ENCODE measurements around the gene PRSS35.
"Not testable (repeated sequence)": the region's sequence is repeated elsewhere in the genome, so short reads cannot be mapped to it uniquely, and the experiment has no call there.

The PRSS35 gene

GRCh38 chr6:83517500-83517899, 5.2 kb downstream of the PRSS35 start:
- 53% methylated on average over 1 of the region's 1 CpG for WGBS
- Histone ChIP-seq H3K4me3 (ENCODE audit: low read length) (no peak overlapping the region), H3K27me3 (ENCODE audit: insufficient read depth, low read length) (peaks cover 14% of the 10 kb centered on the region; the same call in 1 of the 2 replicates), H3K36me3 (ENCODE audit: insufficient read depth, low read length) (no peaks in the 10 kb centered on the region), H3K27ac (ENCODE audit: low read depth, low read length) (no peak overlapping the region), H3K9ac (ENCODE audit: low read depth, low read length) (no peak overlapping the region), H3K9me3 (ENCODE audit: insufficient read depth, low read depth, low read length) (no peaks in the 10 kb centered on the region), H3K4me1 (ENCODE audit: insufficient read depth, low read length) (peaks cover 12% of the 10 kb centered on the region)

GRCh38 chr6:83518816-83519480, 6.6 kb downstream of the PRSS35 start:
- Histone ChIP-seq H3K36me3 (ENCODE audit: insufficient read depth, low read length) (no peaks in the 10 kb centered on the region), H3K27me3 (ENCODE audit: insufficient read depth, low read length) (peaks cover under 1% of the 10 kb centered on the region; the same call in 1 of the 2 replicates), H3K9ac (ENCODE audit: low read depth, low read length) (no peak overlapping the region), H3K4me3 (ENCODE audit: low read length) (no peak overlapping the region), H3K27ac (ENCODE audit: low read depth, low read length) (no peak overlapping the region), H3K9me3 (ENCODE audit: insufficient read depth, low read depth, low read length) (no peaks in the 10 kb centered on the region), H3K4me1 (ENCODE audit: insufficient read depth, low read length) (peaks cover 12% of the 10 kb centered on the region)
- no CpG with 5 or more reads among the region's 4 CpGs for WGBS

GRCh38 chr6:83536034-83536646, 23.8 kb downstream of the PRSS35 start:
- no peaks in the 10 kb centered on the region; the same call in 1 of the 2 replicates for H3K27me3 ChIP-seq (ENCODE audit: insufficient read depth, low read length)
- no peak overlapping the region for H3K27ac ChIP-seq (ENCODE audit: low read depth, low read length)
- H3K4me3 ChIP-seq (ENCODE audit: low read length), result no peak overlapping the region
- no peaks in the 10 kb centered on the region for H3K9me3 ChIP-seq (ENCODE audit: insufficient read depth, low read depth, low read length)
- no peaks in the 10 kb centered on the region for H3K4me1 ChIP-seq (ENCODE audit: insufficient read depth, low read length)
- WGBS, result 52% methylated on average over 5 of the region's 5 CpGs
- H3K36me3 ChIP-seq (ENCODE audit: insufficient read depth, low read length), result no peaks in the 10 kb centered on the region
- H3K9ac ChIP-seq (ENCODE audit: low read depth, low read length), result no peak overlapping the region

DNA sequence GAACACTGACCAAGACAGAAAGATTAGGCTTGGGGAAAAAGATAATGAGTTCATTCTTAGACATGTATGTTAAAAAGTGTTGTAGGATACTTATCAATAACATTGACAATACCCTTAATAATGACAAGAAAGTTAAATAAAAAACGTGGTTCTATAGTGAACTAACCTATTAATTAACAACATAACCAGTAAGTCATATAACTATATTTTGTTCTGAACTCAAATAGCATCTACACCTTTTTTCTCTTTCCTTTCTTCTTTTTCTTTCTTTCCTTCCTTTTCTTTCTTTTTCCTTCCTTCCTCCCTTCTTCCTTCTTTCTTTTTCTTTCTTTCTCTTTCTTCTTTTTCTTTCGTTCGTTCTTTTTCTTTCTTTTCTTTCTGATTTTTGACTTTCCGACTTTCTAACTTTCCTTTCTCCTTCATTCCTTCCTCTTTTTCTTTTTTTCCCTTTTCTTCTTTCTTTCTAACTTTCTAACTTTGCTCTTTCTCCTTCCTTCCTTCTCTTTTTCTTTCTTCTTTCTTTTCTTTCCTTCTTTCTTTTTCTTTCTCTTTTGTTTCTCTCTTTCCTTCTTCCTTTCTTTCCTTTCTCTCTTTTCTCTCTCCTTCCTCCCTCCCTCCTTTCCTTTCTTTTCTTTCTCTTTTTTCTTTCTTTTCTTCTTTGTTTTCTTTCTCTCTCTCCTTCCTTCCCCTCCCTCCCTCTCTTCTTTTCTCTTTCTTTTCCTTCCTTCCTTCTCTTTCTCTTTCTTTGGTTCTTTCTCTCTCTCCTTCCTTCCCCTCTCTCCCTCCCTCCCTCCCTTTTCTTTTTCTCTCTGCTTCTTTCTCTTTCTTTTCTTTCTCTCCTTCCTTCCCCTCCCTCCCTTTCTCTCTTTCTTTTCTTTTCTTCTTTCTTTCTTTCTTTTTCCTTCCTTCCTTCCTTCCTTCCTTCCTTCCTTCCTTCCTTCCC, 24.6 kb downstream of the PRSS35 start:
- Histone ChIP-seq H3K27ac (ENCODE audit: low read depth, low read length) (no peak overlapping the region), H3K36me3 (ENCODE audit: insufficient read depth, low read length) (no peaks in the 10 kb centered on the region), H3K4me1 (ENCODE audit: insufficient read depth, low read length) (no peaks in the 10 kb centered on the region), H3K9ac (ENCODE audit: low read depth, low read length) (no peak overlapping the region), H3K27me3 (ENCODE audit: insufficient read depth, low read length) (no peaks in the 10 kb centered on the region; the same call in 1 of the 2 replicates), H3K4me3 (ENCODE audit: low read length) (no peak overlapping the region), H3K9me3 (ENCODE audit: insufficient read depth, low read depth, low read length) (no peaks in the 10 kb centered on the region)
- WGBS, result 91% methylated on average over 4 of the region's 4 CpGs

GRCh38 chr6:83539678-83540077, 27.3 kb downstream of the PRSS35 start:
- no peaks in the 10 kb centered on the region for H3K4me1 ChIP-seq (ENCODE audit: insufficient read depth, low read length)
- no peak overlapping the region for H3K9ac ChIP-seq (ENCODE audit: low read depth, low read length)
- H3K36me3 ChIP-seq (ENCODE audit: insufficient read depth, low read length), result no peaks in the 10 kb centered on the region
- H3K4me3 ChIP-seq (ENCODE audit: low read length), result no peak overlapping the region
- 94% methylated on average over 2 of the region's 4 CpGs for WGBS
- H3K27me3 ChIP-seq (ENCODE audit: insufficient read depth, low read length), result no peaks in the 10 kb centered on the region; the same call in 1 of the 2 replicates
- H3K9me3 ChIP-seq (ENCODE audit: insufficient read depth, low read depth, low read length), result no peaks in the 10 kb centered on the region
- H3K27ac ChIP-seq (ENCODE audit: low read depth, low read length), result no peak overlapping the region

DNA sequence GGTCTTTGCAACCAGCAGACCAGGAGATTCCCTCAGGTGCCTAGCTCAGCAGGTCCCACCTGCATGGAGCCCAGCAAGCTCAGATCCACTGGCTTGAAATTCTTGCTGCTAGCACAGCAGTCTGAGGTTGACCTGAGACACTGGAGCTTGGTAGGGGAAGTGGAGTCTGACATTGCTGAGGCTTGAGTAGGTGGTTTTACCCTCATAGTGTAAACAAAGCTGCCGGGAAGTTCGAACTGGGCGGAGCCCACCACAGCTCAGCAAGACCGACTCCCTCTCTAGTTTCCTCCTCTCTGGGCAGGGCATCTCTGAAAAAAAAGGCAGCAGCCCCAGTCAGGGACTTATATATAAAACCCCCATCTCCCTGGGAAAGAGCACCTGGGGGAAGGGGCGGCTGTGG, 34.3 kb downstream of the PRSS35 start:
- no peaks in the 10 kb centered on the region for H3K36me3 ChIP-seq (ENCODE audit: insufficient read depth, low read length)
- H3K9ac ChIP-seq (ENCODE audit: low read depth, low read length), result no peak overlapping the region
- H3K4me1 ChIP-seq (ENCODE audit: insufficient read depth, low read length), result no peaks in the 10 kb centered on the region
- H3K4me3 ChIP-seq (ENCODE audit: low read length), result no peak overlapping the region
- H3K27me3 ChIP-seq (ENCODE audit: insufficient read depth, low read length), result no peaks in the 10 kb centered on the region
- no peaks in the 10 kb centered on the region for H3K9me3 ChIP-seq (ENCODE audit: insufficient read depth, low read depth, low read length)
- 79% methylated on average over 5 of the region's 5 CpGs for WGBS
- H3K27ac ChIP-seq (ENCODE audit: low read depth, low read length), result no peak overlapping the region

DNA sequence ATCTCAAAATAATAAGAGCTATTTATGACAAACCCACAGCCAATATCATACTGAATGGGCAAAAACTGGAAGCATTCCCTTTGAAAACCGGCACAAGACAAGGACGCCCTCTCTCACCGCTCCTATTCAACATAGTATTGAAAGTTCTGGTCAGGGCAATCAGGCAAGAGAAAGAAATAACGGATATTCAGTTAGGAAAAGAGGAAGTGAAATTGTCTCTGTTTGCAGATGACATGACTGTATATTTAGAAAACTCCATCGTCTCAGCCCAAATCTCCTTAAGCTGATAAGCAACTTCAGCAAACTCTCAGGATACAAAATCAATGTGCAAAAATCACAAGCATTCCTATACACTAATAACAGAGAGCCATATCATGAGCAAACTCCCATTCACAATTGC, 38.1 kb downstream of the PRSS35 start:
- WGBS, result 97% methylated on average over 2 of the region's 5 CpGs
- not testable (repeated sequence) for H3K9me3 ChIP-seq (ENCODE audit: insufficient read depth, low read depth, low read length); H3K4me1 ChIP-seq (ENCODE audit: insufficient read depth, low read length); H3K4me3 ChIP-seq (ENCODE audit: low read length); H3K36me3 ChIP-seq (ENCODE audit: insufficient read depth, low read length); H3K27ac ChIP-seq (ENCODE audit: low read depth, low read length); H3K27me3 ChIP-seq (ENCODE audit: insufficient read depth, low read length); H3K9ac ChIP-seq (ENCODE audit: low read depth, low read length)

DNA sequence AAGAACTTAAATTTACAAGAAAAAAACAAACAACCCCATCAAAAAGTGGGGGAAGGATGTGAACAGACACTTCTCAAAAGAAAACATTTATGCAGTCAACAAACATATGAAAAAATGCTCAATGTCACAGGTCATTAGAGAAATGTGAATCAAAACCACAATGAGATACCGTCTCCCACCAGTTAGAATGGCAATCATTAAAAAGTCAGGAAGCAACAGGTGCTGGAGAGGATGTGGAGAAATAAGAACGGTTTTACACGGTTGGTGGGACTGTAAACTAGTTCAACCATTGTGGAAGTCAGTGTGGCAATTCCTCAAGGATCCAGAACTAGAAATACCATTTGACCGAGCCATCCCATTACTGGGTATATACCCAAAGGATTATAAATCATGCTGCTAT, 39.4 kb downstream of the PRSS35 start:
- 97% methylated on average over 4 of the region's 4 CpGs for WGBS
- H3K9me3 ChIP-seq (ENCODE audit: insufficient read depth, low read depth, low read length); H3K4me3 ChIP-seq (ENCODE audit: low read length); H3K36me3 ChIP-seq (ENCODE audit: insufficient read depth, low read length); H3K4me1 ChIP-seq (ENCODE audit: insufficient read depth, low read length); H3K27me3 ChIP-seq (ENCODE audit: insufficient read depth, low read length); H3K27ac ChIP-seq (ENCODE audit: low read depth, low read length); H3K9ac ChIP-seq (ENCODE audit: low read depth, low read length): not testable (repeated sequence)

GRCh38 chr6:83556871-83557270, 44.5 kb downstream of the PRSS35 start:
- Histone ChIP-seq H3K4me3 (ENCODE audit: low read length) (no peak overlapping the region), H3K36me3 (ENCODE audit: insufficient read depth, low read length) (no peaks in the 10 kb centered on the region), H3K9ac (ENCODE audit: low read depth, low read length) (no peak overlapping the region), H3K4me1 (ENCODE audit: insufficient read depth, low read length) (no peaks in the 10 kb centered on the region), H3K9me3 (ENCODE audit: insufficient read depth, low read depth, low read length) (no peaks in the 10 kb centered on the region), H3K27me3 (ENCODE audit: insufficient read depth, low read length) (no peaks in the 10 kb centered on the region), H3K27ac (ENCODE audit: low read depth, low read length) (no peak overlapping the region)

- WGBS, result 100% methylated on average over 1 of the region's 1 CpG
- Histone ChIP-seq H3K27ac (ENCODE audit: low read depth, low read length) (no peak overlapping the region), H3K36me3 (ENCODE audit: insufficient read depth, low read length) (no peaks in the 10 kb centered on the region), H3K4me1 (ENCODE audit: insufficient read depth, low read length) (no peaks in the 10 kb centered on the region), H3K4me3 (ENCODE audit: low read length) (no peak overlapping the region), H3K9ac (ENCODE audit: low read depth, low read length) (no peak overlapping the region), H3K27me3 (ENCODE audit: insufficient read depth, low read length) (no peaks in the 10 kb centered on the region), H3K9me3 (ENCODE audit: insufficient read depth, low read depth, low read length) (no peaks in the 10 kb centered on the region)
Observed at GRCh38 chr6:83558975-83559374, 46.6 kb downstream of the PRSS35 start.

GRCh38 chr6:83571663-83572185, 59.4 kb downstream of the PRSS35 start:
- not testable (repeated sequence) for H3K9me3 ChIP-seq (ENCODE audit: insufficient read depth, low read depth, low read length); H3K9ac ChIP-seq (ENCODE audit: low read depth, low read length); H3K27me3 ChIP-seq (ENCODE audit: insufficient read depth, low read length); H3K4me1 ChIP-seq (ENCODE audit: insufficient read depth, low read length); H3K36me3 ChIP-seq (ENCODE audit: insufficient read depth, low read length); H3K27ac ChIP-seq (ENCODE audit: low read depth, low read length); H3K4me3 ChIP-seq (ENCODE audit: low read length)
- 93% methylated on average over 4 of the region's 4 CpGs for WGBS

All from HUES64 (cell line).